GM23338 (cell line): ENCODE data around the gene NGLY1. TPM values are rescaled to one million over a fixed set of nuclear protein-coding genes. Genes with fewer than 3 reads are reported as not detected.

Experiments
- ATAC-seq: fragments of 200-7000 bp; cut with Tn5 transposase; 3 replicates; pipeline ENCODE4 v1.9.1; 2020
- DNase-seq: peaks from one replicate; pipeline ENCODE4 v3.0.0-alpha.2; 2015; ENCODE audit warnings: low spot score
- H2AFZ ChIP-seq: fragments of 200-600 bp; sonication (generic); 2 replicates; pipeline ENCODE4 v1.8.0; 2016; ENCODE audit warnings: antibody characterized with exemption, mild to moderate bottlenecking, moderate library complexity
- H3F3A ChIP-seq: fragments of 200-600 bp; sonication (generic); replicated peaks from 2 replicates; pipeline ENCODE4 v1.8.0; 2017; ENCODE audit warnings: antibody characterized with exemption, mixed run types, low read depth
- H3K27ac ChIP-seq: fragments of 200-600 bp; sonication (generic); 2 replicates; pipeline ENCODE4 v1.6.1; 2016; ENCODE audit warnings: low read depth
- H3K27me3 ChIP-seq: fragments of 200-600 bp; sonication (generic); 2 replicates; pipeline ENCODE4 v1.8.0; 2016; ENCODE audit warnings: mild to moderate bottlenecking, mixed run types, moderate library complexity; ENCODE audit not compliant: insufficient read depth
- H3K36me3 ChIP-seq: fragments of 200-600 bp; sonication (generic); 2 replicates; pipeline ENCODE4 v1.8.0; 2016; ENCODE audit warnings: mild to moderate bottlenecking; ENCODE audit not compliant: insufficient read depth
- H3K4me1 ChIP-seq: fragments of 200-600 bp; sonication (generic); 2 replicates; pipeline ENCODE4 v1.8.0; 2016; ENCODE audit warnings: mild to moderate bottlenecking, moderate library complexity; ENCODE audit not compliant: insufficient read depth
- H3K4me2 ChIP-seq: fragments of 200-600 bp; sonication (generic); 2 replicates; pipeline ENCODE4 v1.7.1; 2017; ENCODE audit warnings: mixed run types
- H3K4me3 ChIP-seq: fragments of 200-600 bp; sonication (generic); 2 replicates; pipeline ENCODE4 v1.6.1; 2016; ENCODE audit warnings: mixed run types
- H3K79me2 ChIP-seq: fragments of 200-600 bp; sonication (generic); replicated peaks from 2 replicates; pipeline ENCODE4 v1.8.0; 2017; ENCODE audit warnings: mild to moderate bottlenecking; ENCODE audit not compliant: insufficient read depth
- H3K9me2 ChIP-seq: fragments of 200-600 bp; sonication (generic); 2 replicates; pipeline ENCODE4 v1.8.0; 2017; ENCODE audit not compliant: insufficient read depth
- H4K20me1 ChIP-seq: fragments of 200-600 bp; sonication (generic); replicated peaks from 2 replicates; pipeline ENCODE4 v1.8.0; 2017; ENCODE audit warnings: mild to moderate bottlenecking; ENCODE audit not compliant: insufficient read depth
- H3K27ac Mint-ChIP-seq: 2 replicates; pipeline ENCODE4 v1.8.0; 2020; ENCODE audit warnings: inconsistent platforms, mild to moderate bottlenecking, moderate library complexity, mixed read lengths
- H3K27me3 Mint-ChIP-seq: 3 replicates; pipeline ENCODE4 v1.8.0; 2022; ENCODE audit warnings: low read depth, mild to moderate bottlenecking, moderate library complexity, mixed read lengths, inconsistent platforms; ENCODE audit not compliant: insufficient read depth, poor library complexity
- H3K36me3 Mint-ChIP-seq: 3 replicates; pipeline ENCODE4 v1.8.0; 2021; ENCODE audit warnings: low read depth, mild to moderate bottlenecking, inconsistent platforms, moderate library complexity, mixed read lengths
- H3K4me1 Mint-ChIP-seq: 3 replicates; pipeline ENCODE4 v1.8.0; 2020; ENCODE audit warnings: mild to moderate bottlenecking, inconsistent platforms, mixed read lengths
- H3K4me3 Mint-ChIP-seq: 3 replicates; pipeline ENCODE4 v1.8.0; 2021; ENCODE audit warnings: moderate library complexity, mild to moderate bottlenecking, inconsistent platforms, mixed read lengths
- H3K9me3 Mint-ChIP-seq: 3 replicates; pipeline ENCODE4 v1.8.0; 2020; ENCODE audit warnings: moderate library complexity, mild to moderate bottlenecking, inconsistent platforms, mixed read lengths
- CREB1 ChIP-seq: fragments of 250-450 bp; sonication (Bioruptor Pico); IDR thresholded peaks from 2 replicates; pipeline ENCODE4 v1.5.0; 2020; ENCODE audit warnings: low read depth, mild to moderate bottlenecking, moderate library complexity
- CTCF ChIP-seq, 2 experiments: fragments of 200-600 bp in 1 of 2; sonication (generic) in 1 of 2; conservative IDR thresholded peaks; 2 replicates each; pipeline versions ENCODE4 v1.5.1 to v1.6.1; 2016 to 2017; ENCODE audit warnings: antibody characterized with exemption in 2 of 2, low read depth in 2 of 2, mild to moderate bottlenecking in 2 of 2, moderate library complexity in 1 of 2
- ETS1 ChIP-seq: IDR thresholded peaks from 2 replicates; pipeline ENCODE4 v1.6.1; 2016; ENCODE audit warnings: antibody characterized with exemption
- EZH2 ChIP-seq: fragments of 200-600 bp; sonication (generic); IDR thresholded peaks from one replicate; pipeline ENCODE4 v1.8.0; 2017; ENCODE audit warnings: antibody characterized with exemption, mild to moderate bottlenecking, low read depth; ENCODE audit not compliant: unreplicated experiment
- EZH2phosphoT487 ChIP-seq: fragments of 200-600 bp; sonication (generic); IDR thresholded peaks from one replicate; pipeline ENCODE4 v1.8.1; 2018; ENCODE audit warnings: antibody characterized with exemption; ENCODE audit not compliant: unreplicated experiment
- JUNB ChIP-seq: IDR thresholded peaks from one replicate; pipeline ENCODE4 v1.6.1; 2016; ENCODE audit warnings: antibody characterized with exemption; ENCODE audit not compliant: unreplicated experiment
- NANOG ChIP-seq: IDR thresholded peaks from 2 replicates; pipeline ENCODE4 v1.6.1; 2016; ENCODE audit warnings: antibody characterized with exemption, borderline replicate concordance
- POLR2AphosphoS5 ChIP-seq: IDR thresholded peaks from 2 replicates; pipeline ENCODE4 v1.6.1; 2016; ENCODE audit warnings: antibody characterized with exemption, low read depth
- REST ChIP-seq: IDR thresholded peaks from one replicate; pipeline ENCODE4 v1.6.1; 2018; ENCODE audit warnings: antibody characterized with exemption; ENCODE audit not compliant: unreplicated experiment
- STAT1 ChIP-seq: IDR thresholded peaks from one replicate; pipeline ENCODE4 v1.6.1; 2016; ENCODE audit warnings: antibody characterized with exemption; ENCODE audit not compliant: unreplicated experiment
- ZNF114 ChIP-seq: fragments of 250-450 bp; sonication (Bioruptor Pico); IDR thresholded peaks from 2 replicates; pipeline ENCODE4 v1.5.0; 2020; ENCODE audit warnings: mild to moderate bottlenecking, moderate library complexity
- ZNF331 ChIP-seq: fragments of 250-450 bp; sonication (Bioruptor Pico); IDR thresholded peaks from 2 replicates; pipeline ENCODE4 v1.5.0; 2020; ENCODE audit warnings: low read depth, mild to moderate bottlenecking, moderate library complexity
- ZNF462 ChIP-seq: fragments of 250-450 bp; sonication (Bioruptor Pico); IDR thresholded peaks from 2 replicates; pipeline ENCODE4 v1.5.0; 2020; ENCODE audit warnings: mild to moderate bottlenecking, moderate library complexity
- polyA plus RNA-seq: library from polyadenylated mRNA; unstranded; fragments of >200 nt; fragmentation: Nextera tagmentation; extraction: Ambion mirVana; gene quantifications from 2 replicates; pipeline ENCODE4 v1.2.1, GENCODE V29; 2016
- total RNA-seq: library from RNA; depleted of rRNA; stranded (reverse); fragments of >200 nt; shearing (Covaris generic); gene quantifications from 2 replicates; pipeline ENCODE4 v1.2.3, GENCODE V29; 2014

NGLY1 gene
- total and polyA plus RNA-seq, 2 experiments from 2014 or later: 20.4 to 43.5 TPM

- Histone ChIP-seq H3K4me3 (no peak overlapping the region), H3K9me2 (no peaks in the 10 kb centered on the region), H3F3A (no peaks in the 10 kb centered on the region), H2AFZ (0 out of 2 replicates have a peak overlapping the region, but pooled peaks have one; percentile 18), H3K4me1 (no peaks in the 10 kb centered on the region), H3K36me3 (no peaks in the 10 kb centered on the region), H3K27ac (no peak overlapping the region), H3K4me2 (no peak overlapping the region), H3K27me3 (no peaks in the 10 kb centered on the region), H4K20me1 (no peaks in the 10 kb centered on the region), H3K79me2 (no peaks in the 10 kb centered on the region)
- no peak for DNase-seq
- Mint-ChIP-seq H3K4me3 (no peak overlapping the region), H3K9me3 (no peaks in the 10 kb centered on the region), H3K4me1 (no peaks in the 10 kb centered on the region), H3K27ac (no peak overlapping the region), H3K27me3 (no peaks in the 10 kb centered on the region), H3K36me3 (no peaks in the 10 kb centered on the region)
- no peak for ATAC-seq
- no peak for TF ChIP-seq REST
- no peak for TF ChIP-seq ZNF462 (CRISPR knock-in tag)
- no peak for TF ChIP-seq CREB1 (CRISPR knock-in tag)
- no peak for TF ChIP-seq EZH2phosphoT487
- no peak for TF ChIP-seq POLR2AphosphoS5
- TF ChIP-seq ZNF114 (CRISPR knock-in tag): no peak
- TF ChIP-seq ZNF331 (CRISPR knock-in tag): no peak
- TF ChIP-seq EZH2: no peak
- no peak for TF ChIP-seq JUNB
- TF ChIP-seq CTCF (conservative IDR thresholded peaks at IDR 0.05; ENCODE audit: low read depth in 2 of 2): no peak
- TF ChIP-seq NANOG: no peak
- no peak for TF ChIP-seq ETS1
- TF ChIP-seq STAT1: no peak
These were observed 75.8 kb downstream of the NGLY1 start for GRCh38 chr3:25707268-25707926.
